Fibroblast of skin of scalp (primary cell): ENCODE results near the gene RAB3A.
A peak's percentile ranks its signal among the peaks of the same experiment; 100 is the strongest.
"Not testable (repeated sequence)": the region's sequence is repeated elsewhere in the genome, so short reads cannot be mapped to it uniquely, and the experiment has no call there.

Source experiments
- DNase-seq: peaks from one replicate; pipeline ENCODE4 v3.0.0-alpha.2; 2013

RAB3A gene

DNA sequence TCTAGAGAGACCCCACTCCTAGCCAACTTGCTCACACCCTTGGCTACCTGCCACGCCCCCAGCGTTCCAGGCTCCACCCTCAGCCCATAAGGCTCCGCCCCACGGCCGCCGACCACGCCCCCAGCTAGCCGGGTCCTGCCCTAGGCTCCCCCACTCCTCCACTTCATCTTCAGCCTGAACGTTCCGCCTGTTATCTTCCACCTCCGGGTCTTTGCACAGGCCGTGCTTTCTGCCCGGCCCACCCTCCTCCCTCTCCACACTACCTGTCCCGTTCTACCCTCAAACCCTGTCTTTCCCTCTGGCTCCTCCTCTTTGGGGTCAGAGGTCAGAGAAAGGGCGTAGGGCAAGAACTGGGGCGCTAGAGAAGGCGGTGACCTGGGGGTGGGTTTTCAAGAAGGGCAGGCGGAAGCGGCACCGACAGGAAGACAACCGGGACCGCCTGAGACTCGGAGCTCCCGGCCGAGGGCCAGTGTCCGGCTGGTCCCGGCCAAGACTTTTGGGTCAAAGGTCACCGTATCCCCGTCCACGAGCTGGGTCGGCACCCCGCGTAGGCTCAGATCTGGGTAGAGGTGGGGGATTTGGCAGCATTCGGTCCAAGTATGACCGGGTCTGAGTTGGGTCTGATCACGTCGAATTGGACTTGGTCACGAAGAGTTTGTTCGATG, 20.1 kb upstream of the RAB3A start:
- no peak for DNase-seq

- no peak for DNase-seq
Measured at GRCh38 chr19:18221815-18222725, 18.2 kb upstream of the RAB3A start.

DNA sequence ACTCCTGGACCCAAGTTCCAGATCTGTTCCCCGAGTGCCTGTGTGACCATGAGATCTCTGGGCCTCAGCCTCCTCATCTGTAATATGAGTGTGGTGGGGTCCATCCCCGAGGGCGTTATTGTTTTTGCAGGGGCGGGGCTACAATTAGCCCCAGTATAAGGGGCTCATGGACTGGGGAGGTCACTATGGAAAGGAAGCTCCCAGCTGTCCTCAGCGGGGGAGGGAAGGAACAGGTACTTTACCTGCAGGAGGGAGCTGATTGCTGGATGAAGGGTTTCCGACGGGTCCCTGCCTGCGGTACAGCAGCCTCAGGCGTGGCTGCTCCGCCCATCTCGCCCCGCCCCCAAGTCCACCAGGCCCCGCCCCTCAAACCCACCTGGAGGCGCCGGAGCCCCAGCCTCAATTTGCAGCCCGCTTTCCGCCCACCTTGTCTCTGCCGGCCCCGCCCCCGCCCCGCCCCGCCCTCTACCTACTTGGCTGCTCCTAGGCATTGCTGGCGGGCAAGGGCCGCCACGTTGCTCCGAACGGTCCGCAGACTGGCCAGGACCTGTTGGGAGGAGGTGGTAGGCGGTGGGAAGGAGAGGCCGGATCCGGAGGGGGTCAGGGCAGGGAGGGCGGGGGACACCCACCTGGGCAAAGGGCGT, 16.9 kb upstream of the RAB3A start:
- no peak for DNase-seq

GRCh38 chr19:18219911-18220631, 16.2 kb upstream of the RAB3A start:
- DNase-seq: no peak

- no peak for DNase-seq
Measured at GRCh38 chr19:18218600-18218999, 14.8 kb upstream of the RAB3A start.

GRCh38 chr19:18218159-18218558, 14.3 kb upstream of the RAB3A start:
- no peak for DNase-seq

DNA sequence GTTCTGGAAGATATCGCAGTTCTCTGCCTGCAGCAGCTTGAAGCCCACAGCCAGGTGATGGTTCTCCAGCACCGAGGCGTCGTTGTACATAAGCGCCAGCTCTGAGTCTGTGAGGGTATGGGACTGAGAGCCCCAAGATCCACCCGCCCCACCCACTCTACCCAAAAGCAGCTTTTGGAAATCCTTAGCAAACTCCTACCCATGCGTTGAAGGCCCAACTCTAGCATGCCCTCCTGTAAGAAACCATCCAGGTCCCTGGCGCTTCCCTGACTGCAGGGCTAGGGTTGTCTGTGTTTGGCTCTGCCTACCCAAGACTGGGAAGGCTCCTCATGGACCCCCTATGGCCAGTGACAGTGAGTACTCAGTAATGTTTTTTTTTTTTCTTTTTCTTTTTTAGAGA, 12.9 kb upstream of the RAB3A start:
- DNase-seq: no peak

DNA sequence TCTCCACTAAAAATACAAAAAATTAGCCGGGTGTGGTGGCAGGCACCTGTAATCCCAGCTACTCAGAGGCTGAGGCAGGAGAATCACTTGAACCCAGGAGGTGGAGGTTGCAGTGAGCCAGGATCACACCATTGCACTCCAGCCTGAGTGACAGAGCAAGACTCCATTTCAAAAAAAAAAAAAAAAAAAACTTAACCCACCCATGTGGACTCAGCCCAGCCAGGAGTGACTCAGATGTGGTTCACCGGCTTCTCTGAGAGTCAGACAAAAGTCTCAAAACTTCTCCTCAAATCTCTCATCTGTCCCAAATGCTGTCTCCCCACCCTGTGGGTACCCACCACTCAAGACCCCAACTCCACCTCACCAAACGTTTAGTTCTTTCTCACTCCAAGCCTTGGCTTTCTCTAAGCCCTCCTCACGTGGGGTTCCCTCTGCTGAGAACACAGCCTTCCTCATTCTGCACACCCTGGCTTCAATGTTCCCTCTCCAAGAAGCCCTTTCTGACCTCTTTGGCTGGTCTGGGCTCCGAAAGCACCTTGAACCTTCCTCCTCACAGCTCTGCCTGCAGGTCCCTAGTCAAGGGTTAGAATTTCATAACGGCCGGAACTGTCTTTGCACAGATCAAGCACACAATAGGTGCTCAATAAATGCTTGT, 11.1 kb upstream of the RAB3A start:
- peak; percentile 17 for DNase-seq

DNA sequence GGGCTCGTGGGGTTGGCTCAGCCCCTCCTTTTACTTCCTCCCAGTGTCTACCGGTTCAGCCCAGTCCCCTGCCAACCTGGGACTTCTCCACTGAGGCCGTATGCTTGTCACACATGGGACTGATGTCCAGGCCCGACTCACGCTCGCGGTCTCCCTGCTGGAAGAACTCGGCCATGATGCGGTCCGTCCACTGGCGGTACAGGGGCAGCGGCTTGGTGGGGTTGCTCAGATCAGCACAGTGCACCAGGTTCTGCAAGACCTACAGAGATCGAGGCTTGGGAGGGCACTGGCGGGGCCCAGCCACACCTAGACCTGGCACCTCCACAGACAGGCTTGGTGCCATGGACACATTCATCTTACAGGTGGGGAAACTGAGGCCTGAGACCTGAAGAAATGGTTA, 7.8 kb upstream of the RAB3A start:
- DNase-seq: no peak

GRCh38 chr19:18209912-18210311, 6.1 kb upstream of the RAB3A start:
- not testable (repeated sequence) for DNase-seq

DNA sequence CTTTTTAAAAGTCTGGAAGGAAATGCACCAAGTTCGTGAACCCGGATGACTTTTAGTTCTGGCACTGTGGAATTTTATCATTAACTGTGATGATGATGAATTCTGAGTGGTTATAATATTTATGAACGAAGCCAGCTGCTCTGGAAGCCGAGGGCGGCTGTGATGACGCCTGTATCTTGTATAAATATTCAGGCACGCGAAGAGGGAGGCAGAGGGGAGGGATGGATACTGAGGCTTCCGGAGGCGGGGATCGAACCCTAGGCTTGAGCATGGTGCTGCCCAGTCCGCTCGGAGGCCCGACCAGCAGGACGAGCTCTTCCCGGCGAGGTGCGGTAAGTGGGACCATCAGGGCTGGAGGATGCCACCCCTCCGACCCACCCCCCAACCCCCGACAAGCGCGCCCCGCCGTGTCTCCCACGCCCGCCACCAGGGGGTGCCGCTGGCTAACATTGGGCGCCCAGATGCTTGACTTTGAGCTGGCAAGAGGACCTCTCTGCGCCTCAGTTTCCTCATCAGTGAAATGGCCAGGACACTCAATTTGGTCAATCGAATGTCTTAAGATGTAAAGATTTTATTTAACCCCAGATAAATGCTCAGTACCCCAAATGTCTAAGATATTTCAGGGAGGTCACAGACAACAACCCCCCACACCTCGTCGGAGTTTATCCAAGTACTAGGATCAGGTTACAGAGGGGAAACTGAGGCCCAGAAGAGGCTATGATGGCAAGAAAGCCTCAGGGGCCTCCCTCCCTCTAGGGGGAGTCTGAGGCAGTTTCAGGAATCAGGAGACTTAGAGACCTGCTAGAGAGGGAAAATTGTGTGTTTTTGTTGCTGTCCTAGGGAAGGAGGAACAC, 4.5 kb upstream of the RAB3A start:
- peak; percentile 71 for DNase-seq

DNA sequence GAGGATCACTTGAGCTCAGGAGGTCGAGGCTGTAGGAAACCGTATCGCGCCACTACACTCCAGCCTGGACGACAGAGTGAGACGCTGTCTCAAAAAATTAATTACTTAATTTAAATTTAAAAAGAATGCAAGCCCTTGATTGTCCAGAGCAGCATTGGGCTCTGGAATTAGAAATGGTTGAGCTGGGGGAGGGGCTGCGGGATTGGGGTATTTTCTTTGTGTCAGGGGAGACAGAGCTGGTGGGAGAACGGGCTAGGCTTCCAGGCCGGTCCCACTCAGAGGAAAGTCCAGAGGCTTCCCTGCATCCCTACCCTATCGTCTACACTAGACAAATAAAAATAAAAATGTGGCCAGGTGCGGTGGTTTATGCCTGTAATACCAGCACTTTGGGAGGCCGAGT, 2.2 kb upstream of the RAB3A start:
- DNase-seq: no peak

GRCh38 chr19:18205200-18205892, 1.5 kb upstream of the RAB3A start:
- DNase-seq: peak; percentile 78

DNA sequence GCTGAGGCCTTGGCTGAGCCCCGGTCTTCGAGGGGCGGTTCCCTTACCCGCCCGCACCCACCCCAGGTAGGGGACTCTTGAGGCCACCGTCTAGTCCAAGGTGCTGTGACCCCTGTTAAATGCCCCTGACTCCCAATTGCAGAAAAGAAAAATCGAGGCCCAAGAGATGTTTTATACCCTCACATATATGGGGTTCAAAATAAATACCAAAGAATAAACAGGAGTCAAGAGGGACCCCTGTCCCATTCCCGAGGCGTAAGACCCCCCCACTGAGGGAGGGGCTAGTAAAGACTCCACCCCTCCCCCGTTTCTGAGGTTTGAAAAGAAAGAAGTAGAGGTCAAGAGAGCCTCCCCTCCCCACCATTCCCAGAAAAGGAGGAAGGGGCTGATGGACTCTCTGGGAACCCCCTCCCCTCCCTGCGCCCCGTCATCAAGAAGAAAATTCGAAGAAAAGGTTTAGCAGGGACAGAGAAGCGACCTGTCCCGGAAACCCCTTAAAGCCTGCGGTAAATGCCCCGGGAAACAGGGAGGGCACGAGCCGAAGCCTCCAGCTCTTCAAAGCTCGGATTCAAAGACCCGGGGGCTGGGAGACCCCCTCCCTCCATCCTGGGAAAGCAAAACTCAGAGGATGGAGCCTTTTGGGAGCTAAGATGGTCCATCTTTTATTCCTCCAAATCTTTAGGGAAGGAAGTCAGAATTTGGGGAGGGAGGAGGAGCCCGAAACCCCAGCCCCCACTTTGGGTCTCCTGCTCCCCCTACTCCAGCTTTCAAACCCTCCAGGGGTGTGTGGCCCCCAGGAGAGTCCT, 755 bp upstream of the RAB3A start:
- no peak for DNase-seq

GRCh38 chr19:18203408-18203862, 407 bp downstream of the RAB3A start:
- DNase-seq: no peak

DNA sequence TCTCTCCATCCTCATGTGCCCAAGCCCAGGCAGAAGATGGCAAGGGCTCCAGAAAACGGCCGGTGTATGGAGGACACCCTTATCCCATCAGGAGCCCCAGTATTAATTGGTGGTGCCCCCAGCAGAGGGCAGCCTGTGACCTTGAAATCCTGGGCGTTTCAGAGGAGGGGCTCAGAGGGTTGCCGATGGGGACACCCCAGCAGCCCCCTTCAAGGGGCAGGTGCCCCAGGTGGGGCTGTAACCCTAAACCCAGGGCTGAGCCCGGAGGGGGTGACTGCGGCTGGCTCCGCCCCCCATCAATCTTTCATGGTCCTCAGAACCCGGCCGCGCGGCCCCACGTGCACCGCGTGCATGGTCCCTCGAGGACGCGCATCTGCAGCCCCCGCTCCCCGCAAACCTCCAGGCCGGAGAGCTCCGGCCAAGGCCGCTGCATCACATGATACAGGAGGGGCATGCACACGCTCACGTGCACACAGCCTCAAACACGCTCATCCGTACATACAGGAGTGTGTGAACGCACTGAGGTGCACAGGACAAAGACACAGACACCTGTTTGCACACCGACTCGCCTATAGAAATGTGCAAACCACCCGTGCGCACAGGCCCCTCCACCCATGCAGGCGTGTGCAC, 949 bp downstream of the RAB3A start:
- DNase-seq: no peak

DNA sequence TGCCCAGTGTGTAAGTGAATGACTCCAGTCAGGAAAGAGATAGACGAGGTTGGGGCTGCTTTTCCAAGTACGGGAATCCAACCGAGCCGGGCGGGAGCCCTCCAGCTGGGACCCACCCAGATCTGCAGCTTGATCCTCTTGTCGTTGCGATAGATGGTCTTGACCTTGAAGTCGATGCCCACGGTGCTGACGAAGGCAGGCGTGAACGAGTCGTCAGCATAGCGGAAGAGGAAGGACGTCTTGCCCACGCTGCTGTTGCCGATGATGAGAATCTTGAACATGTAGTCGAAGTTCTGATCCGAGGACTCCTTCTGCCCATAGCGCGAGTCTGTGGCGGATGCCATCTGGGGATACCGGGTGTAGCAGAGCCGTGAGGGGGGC, 1.5 kb downstream of the RAB3A start:
- DNase-seq: no peak

DNA sequence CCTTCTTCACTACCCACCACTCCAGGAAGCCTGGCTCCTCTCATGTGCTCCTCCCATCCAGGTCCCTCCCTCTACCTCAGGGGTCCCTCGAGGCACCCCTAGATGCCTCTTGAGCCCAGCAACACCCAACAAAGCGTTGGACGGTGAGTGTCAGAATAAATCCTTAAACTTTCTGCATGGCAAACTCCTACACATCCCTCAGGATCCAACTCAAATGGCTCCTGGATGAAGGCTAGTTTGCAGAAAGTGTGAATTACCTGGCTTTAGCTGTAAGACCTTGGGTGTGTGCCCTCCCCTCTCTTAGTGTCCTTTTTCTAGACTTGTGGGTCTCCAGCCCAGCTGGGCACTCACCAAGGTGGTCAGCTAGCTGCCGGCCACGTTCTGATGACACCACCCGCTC, 5.5 kb downstream of the RAB3A start:
- no peak for DNase-seq

- DNase-seq: no peak
Measured at GRCh38 chr19:18197941-18198340, 5.9 kb downstream of the RAB3A start.
